GM23248 (cell line): ENCODE data around the gene MBD4. TPM values are rescaled to one million over a fixed set of nuclear protein-coding genes. Genes with fewer than 3 reads are reported as not detected.
"Not testable (repeated sequence)": the region's sequence is repeated elsewhere in the genome, so short reads cannot be mapped to it uniquely, and the experiment has no call there.

ENCODE experiments used
- DNase-seq: peaks from one replicate; pipeline ENCODE4 v3.0.0-alpha.2; 2015
- H2AFZ ChIP-seq: fragments of 200-600 bp; sonication (generic); 2 replicates; pipeline ENCODE4 v1.6.1; 2016; ENCODE audit warnings: antibody characterized with exemption
- H3F3A ChIP-seq: fragments of 200-600 bp; sonication (generic); 2 replicates; pipeline ENCODE4 v1.6.1; 2016; ENCODE audit warnings: mild to moderate bottlenecking, antibody characterized with exemption, mixed run types; ENCODE audit not compliant: insufficient read depth
- H3K27ac ChIP-seq: fragments of 200-600 bp; sonication (generic); 2 replicates; pipeline ENCODE4 v1.5.1; 2016; ENCODE audit warnings: mild to moderate bottlenecking
- H3K27me3 ChIP-seq: fragments of 200-600 bp; sonication (generic); replicated peaks from 2 replicates; pipeline ENCODE4 v1.6.1; 2016; ENCODE audit warnings: mild to moderate bottlenecking; ENCODE audit not compliant: insufficient read depth
- H3K36me3 ChIP-seq: fragments of 200-600 bp; sonication (generic); 2 replicates; pipeline ENCODE4 v1.6.1; 2016; ENCODE audit warnings: low read depth, mild to moderate bottlenecking
- H3K4me1 ChIP-seq: fragments of 200-600 bp; sonication (generic); 2 replicates; pipeline ENCODE4 v1.6.1; 2016; ENCODE audit warnings: mild to moderate bottlenecking; ENCODE audit not compliant: insufficient read depth
- H3K4me2 ChIP-seq: fragments of 200-600 bp; sonication (generic); one replicate; pipeline ENCODE4 v1.6.1; 2016; ENCODE audit warnings: mild to moderate bottlenecking; ENCODE audit not compliant: unreplicated experiment
- H3K4me3 ChIP-seq: fragments of 200-600 bp; sonication (generic); 2 replicates; pipeline ENCODE4 v1.5.1; 2016; ENCODE audit warnings: mild to moderate bottlenecking
- H3K79me2 ChIP-seq: fragments of 200-600 bp; sonication (generic); 2 replicates; pipeline ENCODE4 v1.6.1; 2016; ENCODE audit warnings: mild to moderate bottlenecking; ENCODE audit not compliant: insufficient read depth
- H3K9ac ChIP-seq: fragments of 200-600 bp; sonication (generic); 2 replicates; pipeline ENCODE4 v1.6.1; 2016; ENCODE audit warnings: mild to moderate bottlenecking
- H3K9me2 ChIP-seq: fragments of 200-600 bp; sonication (generic); 2 replicates; pipeline ENCODE4 v1.6.1; 2016; ENCODE audit warnings: mixed run types, mild to moderate bottlenecking, moderate library complexity; ENCODE audit not compliant: insufficient read depth
- H3K9me3 ChIP-seq: fragments of 200-600 bp; sonication (generic); one replicate; pipeline ENCODE4 v1.6.1; 2017; ENCODE audit warnings: low read depth
- H4K20me1 ChIP-seq: fragments of 200-600 bp; sonication (generic); 2 replicates; pipeline ENCODE4 v1.6.0; 2016; ENCODE audit not compliant: insufficient read depth
- EZH2 ChIP-seq: fragments of 200-600 bp; sonication (generic); IDR thresholded peaks from 2 replicates; pipeline ENCODE4 v1.6.1; 2018; ENCODE audit warnings: antibody characterized with exemption, mild to moderate bottlenecking; ENCODE audit not compliant: insufficient read depth, poor library complexity, severe bottlenecking
- EZH2phosphoT487 ChIP-seq: fragments of 200-600 bp; sonication (generic); IDR thresholded peaks from 2 replicates; pipeline ENCODE4 v1.6.1; 2018; ENCODE audit warnings: antibody characterized with exemption, moderate library complexity, mild to moderate bottlenecking, low read depth; ENCODE audit not compliant: insufficient read depth
- WGBS, 2 experiments: methylation state at CpG; one replicate each; pipeline ENCODE4 v1.1.6; 2015 to 2017; ENCODE audit warnings: low lambda C conversion rate in 2 of 2, low coverage in 1 of 2; ENCODE audit errors: missing lambda C conversion rate in 2 of 2; 5-methylcytosine and 5-hydroxymethylcytosine counted together
- in situ Hi-C: fragments of 300-500 bp; cut with MboI; formaldehyde crosslinking; loops from 2 replicates; pipeline ENCODE4 v1.15.0; 2020
- polyA plus RNA-seq: library from polyadenylated mRNA; unstranded; fragments of >200 nt; fragmentation: Nextera tagmentation; extraction: Ambion mirVana; gene quantifications from 2 replicates; pipeline ENCODE4 v1.2.1, GENCODE V29; 2016
- total RNA-seq: library from RNA; depleted of rRNA; stranded (reverse); fragments of >200 nt; shearing (Covaris generic); gene quantifications from 2 replicates; pipeline ENCODE4 v1.2.3, GENCODE V29; 2014; rRNA removed

The MBD4 gene
- 27.2 and 49.8 TPM in 2 replicates for total RNA-seq
- polyA plus RNA-seq: 36.2 and 36.8 TPM in 2 replicates

DNA sequence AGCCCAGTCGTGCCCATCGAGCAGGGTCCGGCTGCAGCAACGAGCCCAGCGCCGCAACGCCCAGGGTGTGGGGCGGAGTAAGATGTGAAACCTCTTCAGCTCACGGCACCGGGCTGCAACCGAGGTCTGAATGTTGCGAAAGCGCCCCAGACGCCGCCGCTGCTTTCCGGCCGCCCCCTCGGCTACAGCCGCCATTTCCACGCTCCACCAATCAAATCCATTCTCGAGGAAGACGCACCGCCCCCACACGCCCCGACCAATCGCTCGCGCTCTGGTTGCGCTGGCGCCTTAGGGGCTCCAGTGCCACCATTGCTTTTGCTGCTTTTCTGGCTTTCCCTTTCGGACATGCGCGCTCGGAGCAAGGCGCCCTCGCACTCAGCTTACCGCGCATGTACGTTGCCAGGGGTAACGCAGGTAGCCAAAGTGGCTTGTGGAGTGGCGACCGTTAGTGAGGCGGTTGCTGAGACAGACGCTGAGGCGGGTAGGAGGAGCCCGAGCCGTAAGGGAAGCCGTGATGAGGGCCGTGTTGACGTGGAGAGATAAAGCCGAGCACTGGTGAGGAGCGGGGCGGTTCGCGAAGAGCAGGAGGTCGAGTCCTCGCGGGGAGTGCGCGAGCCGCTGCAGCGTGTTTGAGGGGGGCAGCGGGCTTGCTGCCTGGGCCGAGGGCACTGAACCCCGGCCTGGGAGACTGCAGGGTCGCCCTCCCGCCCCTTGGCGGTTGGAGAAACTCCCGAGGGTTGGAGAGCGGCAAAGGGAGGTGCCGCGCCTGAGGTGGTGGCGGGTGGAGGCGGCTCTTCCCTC lies at the start of gene MBD4, which contains the start of gene IFT122:
MBD4 (minus strand) TSS at position 132 of the 801 bp plus-strand sequence; CDS start at position 17, 115 bp downstream.
IFT122 (plus strand) TSS at position 408 of the 801 bp plus-strand sequence; CDS start at position 515, 107 bp downstream.
- H3K4me1 ChIP-seq: peaks cover 70% of the 10 kb centered on the region
- H3K79me2 ChIP-seq: peaks cover 85% of the 10 kb centered on the region
- peak within 1 kb of the TSS; percentile 99 for H3K4me2 ChIP-seq
- peak within 1 kb of the TSS; percentile 96 for H3K9ac ChIP-seq
- no peaks in the 10 kb centered on the region for H3K27me3 ChIP-seq
- TF ChIP-seq EZH2 (no peak), EZH2phosphoT487 (no peak)
- H2AFZ ChIP-seq: peak within 1 kb of the TSS; percentile 94
- H3F3A ChIP-seq: peaks cover 24% of the 10 kb centered on the region
- H3K9me2 ChIP-seq: no peaks in the 10 kb centered on the region
- DNase-seq: peak; percentile 100
- H3K4me3 ChIP-seq: peak within 1 kb of the TSS; percentile 100
- 1% methylated on average over 61 to 74 of the region's 75 CpGs for WGBS, 2 experiments
- in situ Hi-C loops: no loop called here
- H3K27ac ChIP-seq: peak within 1 kb of the TSS; percentile 98
- no peaks in the 10 kb centered on the region for H3K9me3 ChIP-seq
- H4K20me1 ChIP-seq: no peaks in the 10 kb centered on the region
- H3K36me3 ChIP-seq: peaks cover 15% of the 10 kb centered on the region

DNA sequence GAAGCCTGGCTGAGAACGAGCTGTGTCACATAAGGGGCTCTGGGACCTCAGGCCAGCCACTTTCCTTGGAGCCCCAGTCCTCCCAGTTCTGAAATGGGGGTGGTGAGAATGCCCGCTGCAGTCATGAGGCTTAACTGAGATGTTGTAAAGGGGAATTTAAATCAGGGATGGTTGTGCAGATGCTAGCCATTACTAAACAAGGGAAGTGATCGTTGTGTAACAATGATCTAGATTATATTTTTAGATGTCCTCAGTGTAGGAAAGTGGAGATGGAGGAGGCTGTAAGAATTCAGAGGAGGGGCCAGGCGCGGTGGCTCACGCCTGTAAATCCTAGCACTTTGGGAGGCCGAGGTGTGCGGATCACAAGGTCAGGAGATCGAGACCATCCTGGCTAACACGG lies 49.5 kb upstream of the MBD4 start:
- Histone ChIP-seq H3K4me1 (peaks cover 32% of the 10 kb centered on the region), H3F3A (peaks cover 42% of the 10 kb centered on the region)
- not testable (repeated sequence) for H3K9ac ChIP-seq, H4K20me1 ChIP-seq, H3K4me2 ChIP-seq, H3K79me2 ChIP-seq, H3K36me3 ChIP-seq, DNase-seq, H3K4me3 ChIP-seq, H3K27me3 ChIP-seq, H3K9me2 ChIP-seq, H3K9me3 ChIP-seq, H3K27ac ChIP-seq, H2AFZ ChIP-seq
- in situ Hi-C loops: loop anchor here (25.0 kb wide), 1 partner anchor 323 kb away; no protein-coding TSS in a partner anchor
- WGBS, 2 experiments: 86 to 88% methylated on average over 10 of the region's 10 CpGs

DNA sequence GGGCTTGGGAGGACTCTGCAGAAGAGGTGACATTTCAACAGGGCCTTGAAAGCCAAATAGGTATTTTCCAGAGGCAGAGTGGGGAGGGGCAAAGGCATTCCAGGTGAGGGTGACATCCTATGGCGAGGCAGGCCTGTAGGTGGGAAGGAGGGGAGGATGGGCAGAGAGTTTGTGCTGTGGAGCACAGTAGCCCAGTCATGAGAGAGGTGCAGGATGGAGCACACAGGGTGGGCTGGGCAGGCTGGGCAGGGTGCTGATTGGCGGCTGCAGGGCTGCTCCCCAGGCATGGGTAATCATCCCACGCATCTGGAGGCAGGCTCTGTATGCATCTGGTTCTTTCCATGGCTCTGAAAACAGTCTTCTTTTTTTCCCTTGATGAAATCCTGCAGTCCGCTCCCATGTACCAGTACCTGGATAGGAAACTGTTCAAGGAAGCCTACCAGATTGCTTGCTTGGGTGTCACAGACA lies 48.2 kb upstream of the MBD4 start:
- H3K36me3 ChIP-seq, H3K9me2 ChIP-seq, H3K4me2 ChIP-seq, H3K27me3 ChIP-seq, DNase-seq, H3K4me3 ChIP-seq, H3K79me2 ChIP-seq, H3K9me3 ChIP-seq, H2AFZ ChIP-seq, H4K20me1 ChIP-seq: not testable (repeated sequence)
- peaks cover 33% of the 10 kb centered on the region for H3K4me1 ChIP-seq
- peak overlapping the region; percentile 97; the same call in 1 of the 2 replicates for H3K27ac ChIP-seq
- 84% methylated on average over 4 of the region's 4 CpGs for WGBS, 2 experiments
- in situ Hi-C loops: loop anchor here (25.0 kb wide), 1 partner anchor 324 kb away; no protein-coding TSS in a partner anchor
- peak overlapping the region; percentile 75; the same call in 1 of the 2 replicates for H3K9ac ChIP-seq
- peaks cover 42% of the 10 kb centered on the region for H3F3A ChIP-seq

DNA sequence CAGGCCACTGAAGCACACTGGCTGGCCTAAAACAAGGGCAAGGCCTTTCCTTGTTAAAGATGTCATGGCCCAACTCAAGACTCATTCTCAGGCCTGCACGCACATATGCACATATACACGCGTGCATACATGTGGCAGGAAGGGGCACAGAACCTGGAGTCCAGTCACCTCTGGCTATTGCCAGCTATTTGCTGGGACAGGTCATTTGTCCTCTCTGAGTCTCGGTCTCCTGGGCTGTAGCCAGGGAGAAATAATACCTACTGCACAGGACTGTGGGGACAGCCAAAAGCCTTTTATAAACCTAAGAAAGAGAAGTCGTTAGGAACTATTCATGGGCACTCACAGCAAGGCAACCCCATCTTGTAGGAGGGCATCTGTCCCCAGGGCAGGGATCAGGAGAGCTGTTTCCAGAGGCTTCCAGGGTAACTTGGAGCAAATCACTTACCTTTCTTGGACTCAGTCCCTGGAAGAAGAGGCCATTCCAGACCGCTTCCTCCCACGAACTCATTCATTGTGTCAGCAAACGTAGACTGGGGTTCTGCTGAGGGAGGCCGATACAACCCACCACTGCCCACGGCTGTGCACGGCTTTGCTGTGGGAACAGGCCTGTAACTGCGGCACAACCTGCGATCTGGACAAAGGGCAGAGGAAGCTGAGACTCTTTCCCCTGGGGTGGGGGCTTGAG lies 47.6 kb upstream of the MBD4 start:
- H2AFZ ChIP-seq: no peak overlapping the region
- 90 to 91% methylated on average over 13 of the region's 13 CpGs for WGBS, 2 experiments
- H3K4me2 ChIP-seq: peak overlapping the region; percentile 79
- no peaks in the 10 kb centered on the region for H3K36me3 ChIP-seq
- in situ Hi-C loops: loop anchor here (25.0 kb wide), 1 partner anchor 325 kb away; no protein-coding TSS in a partner anchor
- no peaks in the 10 kb centered on the region for H3K79me2 ChIP-seq
- H3K27me3 ChIP-seq: no peaks in the 10 kb centered on the region
- peak overlapping the region; percentile 75 for H3K9ac ChIP-seq
- H3K4me3 ChIP-seq: no peak overlapping the region
- no peaks in the 10 kb centered on the region for H3K9me3 ChIP-seq
- no peaks in the 10 kb centered on the region for H4K20me1 ChIP-seq
- no peaks in the 10 kb centered on the region for H3K9me2 ChIP-seq
- H3F3A ChIP-seq: peaks cover 45% of the 10 kb centered on the region
- H3K4me1 ChIP-seq: peaks cover 39% of the 10 kb centered on the region
- peak overlapping the region; percentile 97 for H3K27ac ChIP-seq
- DNase-seq: no peak
- TF ChIP-seq EZH2: no peak
- no peak for TF ChIP-seq EZH2phosphoT487
